Upper lobe of right lung (tissue), 1 donor: ENCODE results near the gene CMSS1. TPM values are rescaled to one million over a fixed set of nuclear protein-coding genes. Genes with fewer than 3 reads are reported as not detected.

Source experiments
- ATAC-seq: fragments of 200-7000 bp; cut with Tn5 transposase; one replicate; pipeline ENCODE4 v1.9.1; 2020; ENCODE audit warnings: mild to moderate bottlenecking, moderate library complexity
- DNase-seq: peaks from one replicate; pipeline ENCODE4 v3.0.0-alpha.2; 2020
- H3K27ac ChIP-seq: fragments of 200-600 bp; one replicate; pipeline ENCODE4 v1.8.0; 2022
- H3K27me3 ChIP-seq: fragments of 200-600 bp; one replicate; pipeline ENCODE4 v1.8.0; 2022; ENCODE audit warnings: mild to moderate bottlenecking
- H3K36me3 ChIP-seq: fragments of 200-600 bp; one replicate; pipeline ENCODE4 v1.8.0; 2022
- H3K4me1 ChIP-seq: fragments of 200-600 bp; one replicate; pipeline ENCODE4 v1.8.0; 2022
- H3K4me3 ChIP-seq: fragments of 200-600 bp; one replicate; pipeline ENCODE4 v1.8.0; 2022; ENCODE audit warnings: mild to moderate bottlenecking
- H3K9me3 ChIP-seq: fragments of 200-600 bp; one replicate; pipeline ENCODE4 v1.8.0; 2022
- intact Hi-C: fragments of 100-400 bp; cut with DNase I; formaldehyde crosslinking; loops from one replicate; pipeline ENCODE4 v1.11.0; 2022
- long read RNA-seq: library from polyadenylated mRNA; unstranded; transcript quantifications from one replicate; pipeline ENCODE4 v2.0.0, GENCODE V29; 2021
- total RNA-seq: library from RNA; stranded (reverse); fragmentation: NEBNext Ultra II Directional; extraction: Animal tissue kit (Norgen Biotek cat#: 25700); gene quantifications from one replicate; pipeline ENCODE4 v1.2.1, GENCODE V29; 2021
- TF ChIP-seq, protein P1 (sequence below): fragments of 200-600 bp; IDR thresholded peaks from one replicate; pipeline ENCODE4 v1.8.0; 2022; ENCODE audit warnings: antibody characterized with exemption
- donor health status: DM: no; HTN: yes; CAD: no; lungs with severe emphysema.

Gene CMSS1
- total RNA-seq: 20.6 TPM
- long read RNA-seq, partial matches to known transcripts: 1 of 4 reads
- long read RNA-seq, other reads (novel, unspliced or antisense): 3 of 4 reads

GRCh38 chr3:99817437-99818240 is at the start of gene CMSS1:
Gene CMSS1, plus strand, starts transcription at chr3:99817862.
- Histone ChIP-seq H3K27ac (peak within 1 kb of the TSS; percentile 89), H3K4me3 (peak within 1 kb of the TSS; percentile 72), H3K9me3 (no peaks in the 10 kb centered on the region), H3K36me3 (no peaks in the 10 kb centered on the region), H3K27me3 (no peaks in the 10 kb centered on the region), H3K4me1 (peaks cover 12% of the 10 kb centered on the region)
- TF ChIP-seq, protein P1, sequence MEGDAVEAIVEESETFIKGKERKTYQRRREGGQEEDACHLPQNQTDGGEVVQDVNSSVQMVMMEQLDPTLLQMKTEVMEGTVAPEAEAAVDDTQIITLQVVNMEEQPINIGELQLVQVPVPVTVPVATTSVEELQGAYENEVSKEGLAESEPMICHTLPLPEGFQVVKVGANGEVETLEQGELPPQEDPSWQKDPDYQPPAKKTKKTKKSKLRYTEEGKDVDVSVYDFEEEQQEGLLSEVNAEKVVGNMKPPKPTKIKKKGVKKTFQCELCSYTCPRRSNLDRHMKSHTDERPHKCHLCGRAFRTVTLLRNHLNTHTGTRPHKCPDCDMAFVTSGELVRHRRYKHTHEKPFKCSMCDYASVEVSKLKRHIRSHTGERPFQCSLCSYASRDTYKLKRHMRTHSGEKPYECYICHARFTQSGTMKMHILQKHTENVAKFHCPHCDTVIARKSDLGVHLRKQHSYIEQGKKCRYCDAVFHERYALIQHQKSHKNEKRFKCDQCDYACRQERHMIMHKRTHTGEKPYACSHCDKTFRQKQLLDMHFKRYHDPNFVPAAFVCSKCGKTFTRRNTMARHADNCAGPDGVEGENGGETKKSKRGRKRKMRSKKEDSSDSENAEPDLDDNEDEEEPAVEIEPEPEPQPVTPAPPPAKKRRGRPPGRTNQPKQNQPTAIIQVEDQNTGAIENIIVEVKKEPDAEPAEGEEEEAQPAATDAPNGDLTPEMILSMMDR: peak; percentile 37
- intact Hi-C loops: no loop called here
- ATAC-seq: peak; percentile 98
- peak; percentile 98 for DNase-seq

DNA sequence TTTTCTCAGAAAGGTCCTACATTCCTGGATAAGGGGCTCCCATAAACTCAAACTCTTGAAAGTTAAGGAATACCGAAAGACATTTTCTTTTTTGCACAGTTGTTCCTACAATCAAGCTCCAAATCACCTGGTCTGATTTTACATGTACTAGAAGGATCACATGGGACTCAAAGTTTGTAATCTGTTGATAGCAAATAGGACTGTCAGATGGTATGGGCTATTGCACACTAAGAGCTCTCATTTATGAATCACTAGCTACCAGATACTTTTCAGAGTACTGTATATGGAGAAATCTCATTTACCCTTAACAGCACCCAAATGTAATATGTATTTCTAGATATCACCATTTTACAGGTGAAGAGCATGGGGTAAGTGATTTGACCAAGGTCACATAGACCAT is 49.5 kb upstream of the CMSS1 start:
- ATAC-seq: no peak
- TF ChIP-seq, protein P1: no peak

DNA sequence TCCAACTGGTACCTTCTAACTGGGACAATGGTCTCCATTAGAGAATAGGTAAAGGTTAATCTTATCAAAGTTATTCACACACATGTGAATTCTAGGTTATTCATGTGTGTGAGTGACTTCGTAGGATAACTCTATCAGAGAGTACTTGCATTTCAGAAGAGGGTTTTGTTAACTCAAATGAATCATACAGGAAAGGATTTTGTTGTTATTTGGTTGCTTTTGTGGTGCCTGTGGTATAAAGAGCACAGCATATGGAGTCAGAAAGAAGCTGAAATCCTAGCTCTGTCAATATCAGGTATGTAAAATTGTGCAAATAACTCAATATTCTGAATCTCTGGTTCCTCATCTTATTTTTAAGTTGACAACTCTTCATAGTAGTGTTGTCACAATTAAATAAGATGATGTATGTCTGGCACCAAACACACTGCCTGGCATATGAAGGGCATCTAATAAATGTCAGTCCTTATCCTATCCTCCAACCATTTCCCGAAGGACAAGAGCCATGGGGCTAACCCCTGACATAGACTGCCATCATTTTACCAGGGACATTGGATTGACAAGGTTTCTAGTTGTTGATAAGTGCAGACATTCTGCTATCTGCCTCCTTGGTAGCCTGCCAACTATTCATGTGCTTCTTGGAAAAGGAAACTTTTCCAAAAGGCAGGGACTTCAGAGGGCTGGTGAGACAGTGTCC is 48.7 kb upstream of the CMSS1 start:
- Histone ChIP-seq H3K4me3 (no peak overlapping the region), H3K4me1 (no peaks in the 10 kb centered on the region), H3K27me3 (no peaks in the 10 kb centered on the region), H3K36me3 (no peaks in the 10 kb centered on the region), H3K9me3 (no peaks in the 10 kb centered on the region), H3K27ac (no peak overlapping the region)
- no peak for ATAC-seq
- TF ChIP-seq, protein P1: no peak
- DNase-seq: no peak
- intact Hi-C loops: no loop called here

More for the DNA sequence above, 49.5 kb upstream of the CMSS1 start:
- intact Hi-C loops: no loop called here
- no peaks in the 10 kb centered on the region for H3K27me3 ChIP-seq
- DNase-seq: no peak
- H3K4me1 ChIP-seq: no peaks in the 10 kb centered on the region
- H3K36me3 ChIP-seq: no peaks in the 10 kb centered on the region
- no peak overlapping the region for H3K27ac ChIP-seq
- H3K4me3 ChIP-seq: no peak overlapping the region
- no peaks in the 10 kb centered on the region for H3K9me3 ChIP-seq

- intact Hi-C loops: no loop called here
- no peak for DNase-seq
These were observed 45.5 kb upstream of the CMSS1 start for GRCh38 chr3:99772171-99772570.

GRCh38 chr3:99772671-99773070 is 45.0 kb upstream of the CMSS1 start:
- Histone ChIP-seq H3K9me3 (no peaks in the 10 kb centered on the region), H3K4me3 (no peak overlapping the region), H3K4me1 (no peaks in the 10 kb centered on the region), H3K36me3 (no peaks in the 10 kb centered on the region), H3K27ac (no peak overlapping the region), H3K27me3 (no peaks in the 10 kb centered on the region)
- intact Hi-C loops: no loop called here
- DNase-seq (no peak), ATAC-seq (no peak)
- TF ChIP-seq, protein P1: no peak

More at GRCh38 chr3:99772171-99772570, 45.5 kb upstream of the CMSS1 start:
- Histone ChIP-seq H3K27me3 (no peaks in the 10 kb centered on the region), H3K4me3 (no peak overlapping the region), H3K27ac (no peak overlapping the region), H3K9me3 (no peaks in the 10 kb centered on the region), H3K36me3 (no peaks in the 10 kb centered on the region), H3K4me1 (no peaks in the 10 kb centered on the region)
- TF ChIP-seq, protein P1: no peak
- no peak for ATAC-seq
